GM18517 (cell line): Measurements from ENCODE around the gene HRH1.
"Not testable (repeated sequence)": the region's sequence is repeated elsewhere in the genome, so short reads cannot be mapped to it uniquely, and the experiment has no call there.

Experiments used
- ATAC-seq: cut with Tn5 transposase; IDR thresholded peaks from one replicate; pipeline ENCODE4 v1.9.1; 2021; ENCODE audit warnings: mild to moderate bottlenecking, moderate library complexity; ENCODE audit not compliant: unreplicated experiment

HRH1 gene

DNA sequence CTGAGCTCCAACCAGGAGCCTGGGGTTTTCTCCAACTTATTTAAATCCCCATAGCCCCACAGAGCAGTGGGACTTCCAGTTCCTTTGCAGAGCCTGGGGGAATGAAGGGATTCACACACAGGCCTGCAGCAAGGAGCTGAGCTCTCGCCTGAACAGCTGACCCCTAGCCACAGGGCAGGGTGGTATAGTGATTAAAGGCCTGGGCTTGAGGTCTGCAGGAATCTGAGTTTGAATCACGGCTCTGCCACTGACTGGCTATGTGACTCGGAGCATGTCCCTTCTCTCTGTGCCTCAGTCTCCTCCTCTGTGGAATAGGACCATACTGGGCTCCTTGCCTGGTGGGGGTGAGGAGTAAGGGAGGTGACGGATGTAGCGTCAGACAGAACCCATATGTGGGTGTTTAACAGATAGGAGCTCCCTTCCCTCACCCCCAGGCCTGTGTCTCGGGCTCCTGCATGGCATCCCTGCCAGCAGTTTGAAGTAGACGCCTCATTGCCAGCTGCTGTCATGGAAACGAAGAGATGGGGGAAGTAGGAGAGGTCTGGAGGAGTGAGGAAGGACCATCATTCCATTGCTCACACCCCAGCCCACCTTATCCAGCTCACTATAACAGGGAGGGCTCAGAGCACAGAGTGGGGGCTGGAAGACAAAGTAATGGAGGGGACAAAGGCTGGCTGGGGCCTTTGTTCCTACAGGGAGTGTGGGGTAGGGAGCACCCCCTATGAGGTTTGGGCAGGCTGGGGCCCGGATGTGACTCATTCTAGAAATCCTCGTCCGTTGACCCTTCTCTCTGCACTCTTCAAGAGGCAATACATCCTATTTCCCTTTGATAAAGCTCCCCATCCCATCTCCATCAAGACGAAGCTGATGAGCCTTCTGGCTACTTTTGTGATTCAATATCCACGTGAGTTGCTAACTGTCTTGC, 14.8 kb downstream of the HRH1 start:
- no peak for ATAC-seq

GRCh38 chr3:11170052-11170770, 15.9 kb downstream of the HRH1 start:
- no peak for ATAC-seq

GRCh38 chr3:11172096-11172690, 17.9 kb downstream of the HRH1 start:
- no peak for ATAC-seq

DNA sequence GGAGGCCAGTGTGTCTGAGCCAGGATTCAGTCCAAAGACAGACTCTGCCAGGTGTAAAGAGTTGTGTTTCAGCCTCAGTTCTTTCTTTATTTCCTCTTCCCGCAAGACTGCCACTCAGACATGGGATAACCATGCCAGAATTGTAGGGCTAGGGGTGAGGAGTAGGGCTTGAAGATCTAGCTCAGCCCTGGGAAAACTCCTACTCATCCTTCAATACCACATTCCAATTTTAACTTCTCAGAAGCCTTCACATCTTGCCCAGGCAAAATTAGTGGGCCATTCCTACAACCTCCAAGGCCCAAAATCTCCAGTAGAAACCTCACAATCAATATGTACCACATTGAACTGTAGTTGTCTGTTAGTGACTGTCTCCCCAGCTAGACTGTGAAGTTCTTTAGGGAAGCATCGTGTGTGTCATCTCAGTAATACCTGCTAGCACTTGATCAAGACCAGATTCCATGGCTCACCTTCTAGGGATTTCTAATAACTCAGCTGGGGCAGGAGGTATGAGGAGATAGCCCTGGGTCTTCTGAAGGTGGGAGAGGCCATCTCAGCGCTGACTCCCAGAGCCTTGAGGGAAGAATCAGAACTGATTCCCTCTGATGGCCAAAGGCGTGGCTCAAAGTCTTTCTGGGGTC, 19.7 kb downstream of the HRH1 start:
- no peak for ATAC-seq

GRCh38 chr3:11178421-11178820, 24.1 kb downstream of the HRH1 start:
- ATAC-seq = no peak

DNA sequence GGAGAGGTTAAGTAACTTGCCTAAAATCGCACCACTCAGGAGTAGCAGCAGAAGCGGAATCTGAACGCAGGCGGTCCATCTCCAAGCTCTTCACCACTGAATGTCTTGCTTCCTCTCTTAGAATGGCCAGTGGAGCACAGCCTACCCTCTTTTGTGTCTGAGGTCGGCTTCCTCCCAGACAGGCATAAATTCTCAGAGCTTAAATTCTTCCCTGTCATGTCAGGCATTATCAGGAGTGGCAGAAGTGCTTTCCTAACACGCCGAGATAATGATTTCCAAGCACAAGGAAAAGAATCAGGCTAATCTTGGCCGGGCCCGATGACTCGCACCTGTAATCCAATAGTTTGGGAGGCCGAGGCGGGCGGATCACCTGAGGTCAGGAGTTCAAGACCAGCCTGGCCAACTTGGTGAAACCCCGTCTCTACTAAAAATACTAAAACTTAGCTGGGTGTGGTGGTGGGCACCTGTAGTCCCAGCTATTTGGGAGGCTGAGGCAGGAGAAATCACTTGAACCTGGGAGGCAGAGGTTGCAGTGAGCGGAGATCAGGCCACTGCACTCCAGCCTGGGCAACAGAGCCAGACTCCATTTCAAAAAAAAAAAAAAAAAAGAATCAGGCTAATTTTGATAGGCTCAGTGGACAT, 30.2 kb downstream of the HRH1 start:
- ATAC-seq = not testable (repeated sequence)

GRCh38 chr3:11185144-11185543, 30.9 kb downstream of the HRH1 start:
- ATAC-seq = no peak

DNA sequence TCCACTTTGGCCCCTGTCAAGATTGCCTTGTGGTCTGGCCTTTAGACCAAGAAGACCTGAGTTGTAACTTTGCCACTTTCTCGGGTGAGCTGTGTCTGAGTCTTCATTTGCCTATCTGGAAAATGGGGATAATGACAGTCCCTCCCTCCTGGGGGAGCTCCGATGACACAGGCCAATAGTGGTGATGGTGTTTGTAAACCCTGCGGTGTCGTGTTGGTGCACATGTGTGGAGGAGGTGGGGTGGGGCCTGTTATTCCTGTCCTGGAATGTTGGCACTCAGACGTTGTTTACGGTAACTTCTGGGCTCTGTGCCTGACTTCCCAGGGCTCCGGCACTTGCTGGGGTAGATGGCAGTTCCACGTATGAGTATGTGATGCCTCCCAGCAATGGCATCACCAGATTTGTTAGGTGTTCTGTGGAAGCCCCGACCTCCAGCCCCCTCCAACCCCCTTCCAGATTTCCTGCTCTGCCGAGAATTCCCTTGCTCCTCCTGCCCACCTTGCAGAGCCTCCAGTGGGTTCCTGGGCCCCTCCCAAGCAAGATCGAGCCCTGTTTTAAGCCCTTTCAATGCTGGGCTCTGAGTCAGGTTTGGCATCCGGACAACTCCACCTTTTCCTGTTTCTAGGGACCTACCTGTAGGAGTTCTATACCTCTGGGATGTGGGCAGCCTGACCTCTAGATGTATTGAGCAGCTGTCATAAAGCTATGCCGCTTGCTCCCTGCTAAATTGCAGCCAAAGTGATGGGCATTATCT, 31.4 kb downstream of the HRH1 start:
- no peak for ATAC-seq

- ATAC-seq = no peak
These were observed 32.0 kb downstream of the HRH1 start for GRCh38 chr3:11186318-11186692.

GRCh38 chr3:11186771-11187191, 32.5 kb downstream of the HRH1 start:
- ATAC-seq = no peak

DNA sequence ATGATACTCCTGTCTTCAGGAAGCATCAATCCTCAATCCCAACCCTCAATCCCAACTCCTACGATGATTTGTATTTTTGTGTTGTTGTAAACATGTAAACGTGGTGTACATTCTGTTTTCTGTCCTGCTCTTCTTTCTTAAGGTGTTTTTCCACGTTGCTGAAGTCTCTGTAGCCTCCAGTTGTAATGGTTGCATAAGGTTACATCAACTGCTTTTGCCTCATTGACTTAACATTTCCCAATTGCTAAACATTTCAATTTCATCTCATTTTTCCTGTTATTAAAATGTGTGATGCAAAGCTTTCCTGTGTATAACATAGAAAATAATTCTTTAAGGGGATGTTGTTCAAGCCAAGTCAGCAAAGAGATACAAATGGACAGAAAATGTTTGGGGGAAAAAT, 33.4 kb downstream of the HRH1 start:
- no peak for ATAC-seq

GRCh38 chr3:11188231-11188630, 33.9 kb downstream of the HRH1 start:
- no peak for ATAC-seq

DNA sequence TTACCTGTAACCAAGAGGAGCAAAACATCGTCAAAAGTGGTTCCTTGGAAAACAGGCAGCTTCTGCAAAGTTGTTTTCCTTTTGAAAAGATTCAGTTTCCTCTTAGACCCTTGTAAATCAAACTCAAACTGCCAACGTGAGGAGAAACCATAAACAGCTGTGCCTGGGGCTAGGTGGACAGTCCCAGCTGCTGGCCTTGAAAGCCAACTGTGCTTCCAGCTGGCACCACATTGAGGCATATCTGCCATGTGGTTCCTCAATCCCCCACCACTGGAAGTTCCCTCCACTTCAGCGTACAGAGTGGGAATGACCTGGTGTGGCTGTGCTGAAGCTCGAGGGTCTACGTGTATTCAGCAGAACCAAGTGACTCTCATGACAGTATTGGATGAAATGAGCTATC, 40.9 kb downstream of the HRH1 start:
- no peak for ATAC-seq

DNA sequence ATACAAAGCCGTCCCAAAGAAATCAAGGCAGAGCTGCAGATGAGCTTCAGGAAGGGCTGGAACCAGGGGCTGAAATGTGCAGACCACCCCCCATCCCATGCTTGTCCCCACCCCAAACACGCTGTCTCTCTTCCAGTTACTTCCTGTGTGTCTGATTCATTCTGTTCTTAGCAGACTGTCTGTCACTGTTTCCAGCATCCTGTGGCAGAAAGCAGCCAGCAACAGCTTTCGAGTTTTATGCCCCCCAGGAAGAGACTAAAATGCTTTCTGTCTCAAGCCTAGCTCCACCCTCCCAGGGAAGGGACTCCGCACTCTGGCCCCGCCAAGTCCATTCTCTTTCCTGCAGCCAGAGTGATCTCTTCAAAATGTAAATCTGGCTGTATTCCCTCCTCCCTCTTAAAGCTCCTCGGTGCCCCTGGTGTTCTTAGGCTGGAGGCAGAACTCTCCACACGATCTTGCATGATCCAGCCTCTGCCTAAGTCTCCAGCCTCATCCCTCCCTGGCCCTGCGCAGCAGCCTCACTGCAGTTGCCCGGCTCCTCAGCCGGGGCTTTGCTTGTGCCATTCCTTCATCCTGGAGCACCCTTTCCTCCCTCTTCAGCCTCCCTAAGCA, 41.5 kb downstream of the HRH1 start:
- no peak for ATAC-seq

DNA sequence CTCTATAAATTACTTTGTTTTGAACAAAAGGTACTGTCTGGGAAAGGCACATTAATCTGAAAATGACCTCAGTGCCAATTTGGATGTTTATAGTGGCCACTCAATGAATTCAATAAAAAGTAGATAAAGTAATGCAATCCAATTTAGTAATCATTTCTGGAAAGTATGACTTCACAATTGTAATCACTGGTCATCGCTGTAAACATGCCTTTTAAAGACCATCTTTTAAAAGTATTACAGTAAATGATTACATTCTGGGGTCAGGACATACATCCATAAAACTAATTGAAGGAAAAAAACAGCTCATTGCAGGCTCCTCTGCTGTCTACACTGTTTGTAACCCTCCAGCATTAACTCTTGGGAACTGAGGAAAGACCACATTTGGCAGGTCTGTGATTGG, 43.2 kb downstream of the HRH1 start:
- no peak for ATAC-seq

GRCh38 chr3:11198070-11198469, 43.8 kb downstream of the HRH1 start:
- ATAC-seq = no peak

DNA sequence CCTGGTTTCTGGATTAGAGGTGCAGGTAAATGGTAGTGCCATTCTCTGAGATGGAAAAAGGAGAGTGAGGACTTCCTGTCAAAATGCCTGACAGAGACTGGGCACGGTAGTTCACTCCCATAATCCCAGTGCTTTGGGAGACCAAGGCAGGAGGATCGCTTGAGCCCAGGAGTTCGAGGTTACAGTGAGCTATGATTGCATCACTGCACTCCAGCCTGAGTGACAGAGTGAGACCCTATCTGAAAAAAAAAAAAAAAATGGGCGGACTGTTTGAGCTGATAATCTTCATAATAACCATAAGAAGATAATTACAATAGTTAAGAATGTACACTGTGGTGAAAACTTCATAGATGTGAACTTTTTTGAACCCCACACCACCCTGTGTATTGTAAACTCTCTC, 44.2 kb downstream of the HRH1 start:
- ATAC-seq = no peak

GRCh38 chr3:11199902-11200845, 45.9 kb downstream of the HRH1 start:
- no peak for ATAC-seq
